Esophagus squamous epithelium (tissue), 4 donors: ENCODE measurements around the gene PIK3CB.

Source experiments
- POLR2A ChIP-seq, 4 donors: fragments of 450-650 bp; IDR thresholded peaks; one replicate each; pipeline ENCODE4 v1.6.1; 2017; ENCODE audit warnings: antibody characterized with exemption in 4 of 4, mild to moderate bottlenecking in 4 of 4, moderate library complexity in 3 of 4
- TF ChIP-seq, protein P1 (sequence below), 6 experiments: fragments of 450-650 bp in 4 of 6; fragments of 200-600 bp in 2 of 6; sonication (generic) in 2 of 6; IDR thresholded peaks; one replicate each; pipeline ENCODE4 v1.5.1; 2016 to 2019; ENCODE audit warnings: antibody characterized with exemption in 6 of 6, mild to moderate bottlenecking in 4 of 6, moderate library complexity in 4 of 6

DNA sequence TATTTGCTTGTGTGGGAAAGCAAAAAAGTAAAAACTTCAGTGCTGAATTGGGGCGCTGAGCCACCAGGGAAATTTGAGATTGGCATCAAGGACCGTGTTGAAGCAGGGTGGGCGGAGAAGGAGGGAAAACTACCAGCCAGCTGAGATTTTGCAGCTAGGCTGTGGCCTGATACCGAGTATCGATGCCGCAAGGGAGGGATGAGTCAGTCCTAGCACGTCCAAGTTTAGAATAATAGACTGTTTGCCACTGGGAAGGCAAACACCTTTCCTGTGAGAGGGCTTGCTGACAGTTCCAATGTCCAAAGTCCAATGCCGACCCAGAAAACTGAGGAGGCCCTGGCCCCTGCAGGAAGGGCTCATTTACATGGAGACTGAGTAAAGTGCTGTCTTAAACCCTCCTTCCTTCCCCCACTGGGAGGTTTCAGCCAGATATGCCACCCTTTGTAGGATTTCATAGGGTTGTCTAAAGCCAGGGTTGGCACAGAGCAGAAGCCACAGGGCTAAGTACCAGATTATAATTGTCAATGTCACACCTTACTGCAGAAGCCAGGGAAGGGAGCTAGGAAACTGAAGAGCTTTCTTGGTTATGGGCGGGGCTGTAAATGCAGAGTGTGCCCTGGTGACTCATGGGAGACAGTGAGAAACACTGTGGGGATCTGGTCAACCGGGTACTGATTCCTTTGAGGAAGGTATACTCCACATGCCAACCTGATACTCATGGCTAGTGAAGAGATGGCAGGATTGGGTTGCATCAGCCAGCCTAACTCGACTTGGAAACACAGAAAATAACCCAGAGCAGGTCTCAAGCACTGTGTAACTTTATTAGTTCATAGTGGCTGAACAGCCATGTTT, 28.4 kb upstream of the PIK3CB start:
- no peak for TF ChIP-seq POLR2A (IDR thresholded peaks at IDR 0.05)
- TF ChIP-seq, protein P1, sequence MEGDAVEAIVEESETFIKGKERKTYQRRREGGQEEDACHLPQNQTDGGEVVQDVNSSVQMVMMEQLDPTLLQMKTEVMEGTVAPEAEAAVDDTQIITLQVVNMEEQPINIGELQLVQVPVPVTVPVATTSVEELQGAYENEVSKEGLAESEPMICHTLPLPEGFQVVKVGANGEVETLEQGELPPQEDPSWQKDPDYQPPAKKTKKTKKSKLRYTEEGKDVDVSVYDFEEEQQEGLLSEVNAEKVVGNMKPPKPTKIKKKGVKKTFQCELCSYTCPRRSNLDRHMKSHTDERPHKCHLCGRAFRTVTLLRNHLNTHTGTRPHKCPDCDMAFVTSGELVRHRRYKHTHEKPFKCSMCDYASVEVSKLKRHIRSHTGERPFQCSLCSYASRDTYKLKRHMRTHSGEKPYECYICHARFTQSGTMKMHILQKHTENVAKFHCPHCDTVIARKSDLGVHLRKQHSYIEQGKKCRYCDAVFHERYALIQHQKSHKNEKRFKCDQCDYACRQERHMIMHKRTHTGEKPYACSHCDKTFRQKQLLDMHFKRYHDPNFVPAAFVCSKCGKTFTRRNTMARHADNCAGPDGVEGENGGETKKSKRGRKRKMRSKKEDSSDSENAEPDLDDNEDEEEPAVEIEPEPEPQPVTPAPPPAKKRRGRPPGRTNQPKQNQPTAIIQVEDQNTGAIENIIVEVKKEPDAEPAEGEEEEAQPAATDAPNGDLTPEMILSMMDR (IDR thresholded peaks at IDR 0.05) = peak in 1 of 6 experiments; percentile 9
